IPS-18a (cell line): ENCODE measurements around the gene NDFIP2.

Source experiments
- H3K27ac ChIP-seq: one replicate; pipeline ENCODE4 v1.5.1; 2013; ENCODE audit warnings: low read length
- H3K27me3 ChIP-seq: one replicate; pipeline ENCODE4 v1.6.1; 2013; ENCODE audit warnings: mild to moderate bottlenecking, low read length; ENCODE audit not compliant: control insufficient read depth, insufficient read depth
- H3K36me3 ChIP-seq: one replicate; pipeline ENCODE4 v1.6.1; 2013; ENCODE audit warnings: low read depth, low read length; ENCODE audit not compliant: control insufficient read depth
- H3K4me1 ChIP-seq: one replicate; pipeline ENCODE4 v1.6.1; 2013; ENCODE audit warnings: low read depth, low read length; ENCODE audit not compliant: control insufficient read depth
- H3K4me3 ChIP-seq: one replicate; pipeline ENCODE4 v1.5.1; 2013; ENCODE audit warnings: low read length
- H3K9ac ChIP-seq: one replicate; pipeline ENCODE4 v1.6.1; 2013; ENCODE audit warnings: mild to moderate bottlenecking, low read length, moderate library complexity
- H3K9me3 ChIP-seq: one replicate; pipeline ENCODE4 v1.6.1; 2013; ENCODE audit warnings: low read depth, low read length; ENCODE audit not compliant: control insufficient read depth

Gene NDFIP2

DNA sequence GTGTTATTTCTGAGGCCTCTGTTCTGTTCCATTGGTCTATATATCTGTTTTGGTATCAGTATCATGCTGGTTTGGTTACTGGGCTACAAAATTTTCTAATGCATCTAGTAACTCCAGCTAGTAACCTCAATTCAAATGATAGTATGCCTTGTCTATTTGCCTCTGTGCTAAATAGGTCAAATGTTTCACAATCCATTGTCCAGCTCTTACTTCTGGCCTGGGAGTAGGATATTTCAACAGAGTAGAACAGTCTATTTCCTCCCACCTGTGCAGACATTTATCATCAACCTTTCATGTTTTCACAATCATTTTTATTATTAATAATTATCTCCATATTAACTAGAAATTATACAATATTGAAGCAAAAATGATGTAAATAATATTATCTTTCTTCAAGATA lies 18.1 kb upstream of the NDFIP2 start:
- no peaks in the 10 kb centered on the region for H3K9me3 ChIP-seq
- H3K27ac ChIP-seq = no peak overlapping the region
- H3K4me3 ChIP-seq = no peak overlapping the region
- H3K4me1 ChIP-seq = no peaks in the 10 kb centered on the region
- H3K9ac ChIP-seq = no peak overlapping the region
- no peaks in the 10 kb centered on the region for H3K36me3 ChIP-seq
- no peaks in the 10 kb centered on the region for H3K27me3 ChIP-seq

DNA sequence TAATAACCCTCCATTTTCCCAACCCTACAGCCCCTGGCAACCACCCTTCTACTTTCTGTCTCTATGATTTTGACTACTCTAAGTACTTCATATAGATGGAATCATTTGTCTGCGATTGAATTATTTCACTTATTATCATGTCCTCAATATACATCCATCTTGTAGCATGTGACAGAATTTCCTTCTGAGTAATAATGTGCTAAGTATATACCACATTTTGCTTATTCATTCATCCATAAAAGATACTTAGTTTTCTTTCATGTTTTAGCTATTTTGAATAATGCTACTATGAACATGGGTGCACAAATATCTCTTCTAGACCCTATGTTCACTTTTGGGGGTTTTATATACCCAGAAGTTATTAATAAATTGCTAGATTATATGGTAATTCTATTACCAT lies 17.4 kb upstream of the NDFIP2 start:
- Histone ChIP-seq H3K4me3 (no peak overlapping the region), H3K27ac (no peak overlapping the region), H3K9ac (no peak overlapping the region), H3K27me3 (no peaks in the 10 kb centered on the region), H3K9me3 (no peaks in the 10 kb centered on the region), H3K4me1 (no peaks in the 10 kb centered on the region), H3K36me3 (no peaks in the 10 kb centered on the region)

DNA sequence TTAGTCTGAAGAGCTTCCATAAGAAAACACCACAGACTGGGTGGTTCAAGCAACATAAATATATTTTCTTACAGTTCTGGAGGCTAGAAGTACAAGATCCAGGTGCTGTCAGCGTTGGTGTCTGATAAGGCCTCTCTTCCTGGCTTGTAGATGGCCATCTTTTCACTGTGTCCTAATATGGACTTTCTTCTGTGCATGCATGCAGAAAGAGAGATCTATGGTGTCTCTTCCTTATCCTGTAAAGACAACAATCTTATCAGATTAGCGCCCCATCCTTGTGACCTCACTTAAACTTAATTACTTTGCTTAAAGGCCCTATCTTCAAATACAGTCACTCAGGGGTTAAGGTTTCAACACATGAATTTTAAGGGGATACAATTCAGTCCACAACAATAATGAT lies 14.1 kb upstream of the NDFIP2 start:
- Histone ChIP-seq H3K27ac (no peak overlapping the region), H3K36me3 (no peaks in the 10 kb centered on the region), H3K27me3 (no peaks in the 10 kb centered on the region), H3K9me3 (no peaks in the 10 kb centered on the region), H3K4me3 (no peak overlapping the region), H3K4me1 (no peaks in the 10 kb centered on the region), H3K9ac (no peak overlapping the region)

- Histone ChIP-seq H3K9me3 (no peaks in the 10 kb centered on the region), H3K4me3 (no peak overlapping the region), H3K4me1 (no peaks in the 10 kb centered on the region), H3K36me3 (no peaks in the 10 kb centered on the region), H3K27me3 (no peaks in the 10 kb centered on the region), H3K9ac (no peak overlapping the region), H3K27ac (no peak overlapping the region)
Observed at GRCh38 chr13:79468402-79468801, 12.6 kb upstream of the NDFIP2 start.

- Histone ChIP-seq H3K27ac (no peak overlapping the region), H3K4me1 (no peaks in the 10 kb centered on the region), H3K4me3 (no peak overlapping the region), H3K36me3 (no peaks in the 10 kb centered on the region), H3K9ac (no peak overlapping the region), H3K9me3 (no peaks in the 10 kb centered on the region), H3K27me3 (no peaks in the 10 kb centered on the region)
Observed at GRCh38 chr13:79468819-79469218, 12.1 kb upstream of the NDFIP2 start.

- H3K4me1 ChIP-seq = no peaks in the 10 kb centered on the region
- no peaks in the 10 kb centered on the region for H3K36me3 ChIP-seq
- H3K27me3 ChIP-seq = no peaks in the 10 kb centered on the region
- H3K27ac ChIP-seq = no peak overlapping the region
- H3K9me3 ChIP-seq = no peaks in the 10 kb centered on the region
- H3K9ac ChIP-seq = no peak overlapping the region
- H3K4me3 ChIP-seq = no peak overlapping the region
Observed at GRCh38 chr13:79469608-79470007, 11.3 kb upstream of the NDFIP2 start.

DNA sequence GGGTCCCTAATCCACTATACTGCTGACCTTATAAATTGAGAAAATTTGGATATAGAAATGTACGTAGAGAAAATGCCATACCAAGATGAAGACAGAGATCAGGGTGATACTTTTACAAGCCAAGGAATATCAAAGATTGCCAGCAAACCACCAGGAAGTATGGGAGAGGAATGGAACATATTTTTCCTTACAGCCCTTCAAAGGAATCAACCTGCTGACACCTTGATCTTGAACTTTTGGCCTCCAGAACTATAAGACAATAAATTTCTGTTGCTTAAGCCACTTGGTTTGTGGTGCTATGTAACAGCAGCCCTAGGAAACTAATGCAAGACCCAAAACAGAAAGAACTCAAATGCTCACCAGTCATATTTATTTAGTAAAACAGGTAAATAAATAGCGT lies 10.3 kb upstream of the NDFIP2 start:
- Histone ChIP-seq H3K27ac (no peak overlapping the region), H3K9me3 (no peaks in the 10 kb centered on the region), H3K36me3 (no peaks in the 10 kb centered on the region), H3K4me1 (no peaks in the 10 kb centered on the region), H3K9ac (no peak overlapping the region), H3K4me3 (no peak overlapping the region), H3K27me3 (no peaks in the 10 kb centered on the region)

- H3K36me3 ChIP-seq = no peaks in the 10 kb centered on the region
- H3K9me3 ChIP-seq = no peaks in the 10 kb centered on the region
- peaks cover 5% of the 10 kb centered on the region for H3K27me3 ChIP-seq
- H3K27ac ChIP-seq = no peak overlapping the region
- no peak overlapping the region for H3K4me3 ChIP-seq
- H3K9ac ChIP-seq = no peak overlapping the region
- no peaks in the 10 kb centered on the region for H3K4me1 ChIP-seq
Observed at GRCh38 chr13:79475569-79475968, 5.4 kb upstream of the NDFIP2 start.

DNA sequence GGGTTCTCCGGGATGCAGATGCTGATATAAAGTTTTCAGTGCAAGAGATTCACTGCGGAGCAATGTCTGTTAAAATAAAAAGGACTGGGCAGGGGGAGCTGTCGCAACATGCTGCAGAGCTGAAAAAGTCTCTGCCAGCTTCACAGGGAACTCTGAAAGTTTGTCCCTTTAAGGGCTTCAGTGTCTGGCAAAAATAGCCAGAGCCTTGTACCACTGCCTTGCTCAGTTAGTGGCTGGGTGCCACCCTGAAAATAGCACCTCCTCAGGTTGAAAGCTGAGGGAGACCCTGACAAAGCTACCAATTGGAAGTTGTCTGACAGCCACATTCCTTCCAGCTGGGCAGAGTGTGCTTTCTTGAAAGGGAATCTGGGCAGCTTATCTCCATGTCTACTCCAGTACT lies 3.0 kb upstream of the NDFIP2 start:
- H3K9me3 ChIP-seq = no peaks in the 10 kb centered on the region
- H3K9ac ChIP-seq = no peak overlapping the region
- peaks cover 8% of the 10 kb centered on the region for H3K4me1 ChIP-seq
- H3K27ac ChIP-seq = no peak overlapping the region
- peaks cover 7% of the 10 kb centered on the region for H3K27me3 ChIP-seq
- no peaks in the 10 kb centered on the region for H3K36me3 ChIP-seq
- H3K4me3 ChIP-seq = no peak overlapping the region

DNA sequence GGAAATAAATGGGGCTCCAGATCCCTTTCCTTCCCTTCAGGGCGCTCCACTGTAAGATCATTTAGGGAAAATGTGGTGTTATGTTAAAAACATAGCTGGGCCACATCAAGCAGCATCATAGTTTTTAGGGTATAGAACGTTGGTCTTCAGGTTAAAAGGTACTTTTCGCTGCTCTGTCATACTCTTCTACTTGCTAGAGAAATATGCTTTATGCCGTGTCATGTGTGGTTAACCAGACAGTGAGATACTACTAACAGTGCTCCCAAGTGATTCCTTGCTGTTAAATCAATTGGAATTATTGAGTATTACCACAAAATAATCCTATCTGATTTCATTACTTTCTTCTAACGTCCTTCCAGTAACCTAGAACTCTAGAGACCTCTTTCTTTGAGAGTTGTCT lies 1.1 kb upstream of the NDFIP2 start:
- Histone ChIP-seq H3K4me3 (no peak overlapping the region), H3K27me3 (peaks cover 7% of the 10 kb centered on the region)

DNA sequence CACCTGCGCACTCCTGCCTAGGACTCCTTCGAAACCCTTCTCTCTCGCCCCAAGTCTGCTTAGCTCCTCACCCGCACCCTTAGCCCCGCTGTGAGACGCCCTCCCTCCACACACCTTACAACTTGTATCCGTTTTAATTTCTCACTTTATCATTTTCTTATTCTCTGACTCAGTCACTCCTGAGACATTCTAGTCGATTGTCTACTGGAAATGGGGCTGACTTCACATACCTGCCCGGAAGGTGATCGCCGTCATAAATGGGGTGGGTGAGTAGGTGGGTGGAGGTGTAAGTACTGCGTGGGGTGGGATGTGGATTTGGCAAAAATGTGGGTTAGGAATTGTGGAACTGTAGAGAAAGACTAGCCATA lies 714 bp downstream of the NDFIP2 start:
- peak overlapping the region; percentile 88 for H3K4me3 ChIP-seq
- H3K4me1 ChIP-seq = peaks cover 8% of the 10 kb centered on the region
- peaks cover 7% of the 10 kb centered on the region for H3K27me3 ChIP-seq
- no peak overlapping the region for H3K27ac ChIP-seq
- no peaks in the 10 kb centered on the region for H3K9me3 ChIP-seq
- no peaks in the 10 kb centered on the region for H3K36me3 ChIP-seq
- peak overlapping the region; percentile 78 for H3K9ac ChIP-seq

More for the DNA sequence above, 1.1 kb upstream of the NDFIP2 start:
- peaks cover 8% of the 10 kb centered on the region for H3K4me1 ChIP-seq
- no peaks in the 10 kb centered on the region for H3K9me3 ChIP-seq
- H3K36me3 ChIP-seq = no peaks in the 10 kb centered on the region
- H3K9ac ChIP-seq = no peak overlapping the region
- no peak overlapping the region for H3K27ac ChIP-seq

DNA sequence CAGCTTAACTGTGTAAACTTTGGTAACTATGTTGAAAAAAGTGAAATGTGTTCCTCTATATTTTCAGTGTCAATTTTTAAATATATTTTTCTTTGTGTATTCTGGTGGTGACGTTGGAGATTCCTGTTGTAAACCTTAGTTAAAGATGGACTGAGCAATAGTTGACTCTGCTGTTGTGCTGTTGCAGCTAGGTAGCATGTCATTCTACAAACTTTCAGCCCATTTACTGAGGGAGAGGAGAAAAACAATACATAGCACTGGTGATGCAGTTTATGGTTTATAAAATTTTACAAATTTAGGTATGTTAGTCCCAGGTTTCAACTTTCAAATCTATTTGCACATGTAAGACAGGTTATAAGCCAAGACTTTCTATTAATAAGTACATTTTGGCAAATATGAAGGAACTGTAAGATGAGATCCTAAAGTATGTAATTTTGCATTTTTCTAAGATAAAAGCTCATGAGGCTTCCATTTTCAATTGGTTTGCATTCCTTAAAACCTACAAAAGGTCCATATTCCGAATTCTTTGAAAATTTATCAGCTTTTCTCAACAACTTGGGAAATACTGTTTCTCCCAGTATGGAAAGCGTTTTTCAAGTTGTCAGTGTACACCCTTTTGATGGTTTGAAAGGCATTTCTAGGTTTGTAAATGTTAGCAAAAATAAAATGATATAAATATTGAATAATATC lies 1.5 kb downstream of the NDFIP2 start:
- Histone ChIP-seq H3K27ac (no peak overlapping the region), H3K9ac (peak overlapping the region; percentile 78), H3K36me3 (no peaks in the 10 kb centered on the region), H3K4me1 (peaks cover 8% of the 10 kb centered on the region), H3K4me3 (peak overlapping the region; percentile 88), H3K27me3 (peaks cover 7% of the 10 kb centered on the region), H3K9me3 (no peaks in the 10 kb centered on the region)
